Nephron (organoid): Measurements from ENCODE around the gene ARMH3.
"Not testable (repeated sequence)": the region's sequence is repeated elsewhere in the genome, so short reads cannot be mapped to it uniquely, and the experiment has no call there.

Source experiments
- H3K27ac Mint-ChIP-seq, 3 experiments: 2 replicates each; pipeline ENCODE4 v1.8.0; 2020; ENCODE audit warnings: mixed read lengths in 3 of 3, mild to moderate bottlenecking in 2 of 3, moderate library complexity in 1 of 3
- H3K27me3 Mint-ChIP-seq: 2 replicates; pipeline ENCODE4 v1.8.0; 2021; ENCODE audit warnings: low read depth, mild to moderate bottlenecking, moderate library complexity, mixed read lengths
- H3K36me3 Mint-ChIP-seq: 2 replicates; pipeline ENCODE4 v1.8.0; 2020; ENCODE audit warnings: low read depth, mixed read lengths
- H3K4me1 Mint-ChIP-seq: 2 replicates; pipeline ENCODE4 v1.8.0; 2020; ENCODE audit warnings: mixed read lengths
- H3K4me3 Mint-ChIP-seq, 3 experiments: 2 replicates each; pipeline ENCODE4 v1.8.0; 2020; ENCODE audit warnings: mild to moderate bottlenecking in 3 of 3, mixed read lengths in 3 of 3, moderate library complexity in 2 of 3
- H3K9me3 Mint-ChIP-seq: 2 replicates; pipeline ENCODE4 v1.8.0; 2020; ENCODE audit warnings: mixed read lengths
- CTCF ChIP-seq, 3 experiments: fragments of 200-600 bp; sonication (generic); IDR thresholded peaks; one replicate each; pipeline ENCODE4 v1.5.0; 2021; ENCODE audit warnings: antibody characterized with exemption in 3 of 3; ENCODE audit not compliant: unreplicated experiment in 3 of 3

ARMH3 gene

DNA sequence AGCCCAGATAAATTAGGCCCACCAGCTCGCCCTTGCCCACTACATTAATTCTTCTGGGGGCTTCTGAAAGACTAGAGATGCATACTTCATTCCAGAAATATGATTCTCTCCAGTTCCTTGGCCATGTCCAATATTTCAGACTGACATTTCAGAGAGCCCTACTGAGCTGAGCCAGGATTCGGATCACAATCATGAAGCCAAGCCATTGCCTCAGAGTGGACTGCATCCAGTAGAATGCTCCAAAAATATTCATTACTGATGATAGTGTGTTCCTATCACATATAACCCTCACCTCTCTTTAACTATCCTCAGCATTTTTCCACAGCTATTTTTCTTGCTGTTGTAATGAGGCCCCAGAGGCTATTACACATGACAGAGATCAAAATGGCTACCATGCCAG is 38.7 kb downstream of the ARMH3 start:
- no peaks in the 10 kb centered on the region for H3K4me1 Mint-ChIP-seq

GRCh38 chr10:102016416-102016815 is 39.6 kb downstream of the ARMH3 start:
- Mint-ChIP-seq H3K27me3 (no peaks in the 10 kb centered on the region), H3K4me3 (no peak overlapping the region), H3K4me1 (no peaks in the 10 kb centered on the region), H3K9me3 (no peaks in the 10 kb centered on the region), H3K36me3 (peaks cover 33% of the 10 kb centered on the region), H3K27ac (no peak overlapping the region)
- no peak for TF ChIP-seq CTCF (IDR thresholded peaks at IDR 0.05; ENCODE audit: unreplicated experiment in 3 of 3)

More for the DNA sequence above, 38.7 kb downstream of the ARMH3 start:
- Mint-ChIP-seq H3K9me3 (peaks cover 2% of the 10 kb centered on the region), H3K4me3 (no peak overlapping the region), H3K27ac (no peak overlapping the region), H3K27me3 (no peaks in the 10 kb centered on the region), H3K36me3 (peaks cover 41% of the 10 kb centered on the region)
- no peak for TF ChIP-seq CTCF (IDR thresholded peaks at IDR 0.05; ENCODE audit: unreplicated experiment in 3 of 3)

DNA sequence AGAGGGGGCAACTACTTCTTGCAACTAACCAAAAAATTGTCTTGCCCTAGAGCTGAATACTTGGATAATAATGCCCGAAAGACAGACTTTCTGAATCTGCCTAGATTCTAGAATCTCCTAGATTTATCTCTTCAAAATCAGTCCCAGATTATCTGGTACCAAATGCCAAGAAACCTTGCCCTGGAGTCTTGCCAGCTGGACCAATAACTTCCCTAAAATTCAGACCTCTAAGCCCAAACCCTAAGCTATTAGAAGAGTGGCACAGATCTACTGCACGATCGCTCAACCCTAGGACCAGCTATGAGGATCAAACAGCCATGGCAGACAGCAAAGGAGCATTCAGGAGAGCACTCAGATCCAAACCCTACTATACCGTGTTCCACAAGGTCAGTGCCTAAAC is 45.0 kb downstream of the ARMH3 start:
- H3K27ac Mint-ChIP-seq = no peak overlapping the region
- H3K9me3 Mint-ChIP-seq = no peaks in the 10 kb centered on the region
- H3K27me3 Mint-ChIP-seq = no peaks in the 10 kb centered on the region
- peaks cover 23% of the 10 kb centered on the region for H3K36me3 Mint-ChIP-seq
- TF ChIP-seq CTCF (IDR thresholded peaks at IDR 0.05; ENCODE audit: unreplicated experiment in 3 of 3) = no peak
- no peak overlapping the region for H3K4me3 Mint-ChIP-seq
- peaks cover 7% of the 10 kb centered on the region for H3K4me1 Mint-ChIP-seq

GRCh38 chr10:102009801-102010425 is 46.1 kb downstream of the ARMH3 start:
- Mint-ChIP-seq H3K27ac (peak overlapping the region in 1 of 3 experiments; percentile 20), H3K36me3 (peaks cover 29% of the 10 kb centered on the region), H3K4me3 (no peak overlapping the region), H3K27me3 (no peaks in the 10 kb centered on the region), H3K9me3 (no peaks in the 10 kb centered on the region), H3K4me1 (peaks cover 13% of the 10 kb centered on the region)
- peak; percentile 85 to 94 (median 86) for TF ChIP-seq CTCF (IDR thresholded peaks at IDR 0.05; ENCODE audit: unreplicated experiment in 3 of 3)

DNA sequence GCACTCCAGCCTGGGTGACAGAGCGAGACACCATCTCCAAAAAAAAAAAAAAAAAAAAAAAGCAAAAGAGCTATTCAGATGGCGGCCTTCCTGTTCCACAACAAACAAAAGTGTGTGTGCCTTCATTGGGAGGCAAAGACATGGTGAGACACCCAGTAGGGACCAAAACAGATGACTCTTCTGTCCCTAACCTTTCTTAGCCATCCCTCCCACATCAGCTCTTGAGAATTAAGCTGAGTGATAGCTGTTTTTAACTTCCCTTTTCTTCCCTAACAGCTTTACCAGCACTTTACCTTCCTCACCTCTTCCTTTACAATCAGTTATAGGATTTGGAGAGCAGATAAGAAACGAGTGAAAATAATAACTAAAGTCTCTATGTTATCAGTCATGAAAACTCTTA is 48.2 kb downstream of the ARMH3 start:
- Mint-ChIP-seq H3K27ac (no peak overlapping the region), H3K4me1 (peaks cover 18% of the 10 kb centered on the region), H3K4me3 (no peak overlapping the region), H3K27me3 (no peaks in the 10 kb centered on the region), H3K36me3 (peaks cover 34% of the 10 kb centered on the region), H3K9me3 (no peaks in the 10 kb centered on the region)
- TF ChIP-seq CTCF (IDR thresholded peaks at IDR 0.05; ENCODE audit: unreplicated experiment in 3 of 3) = no peak

GRCh38 chr10:102007031-102007430 is 48.9 kb downstream of the ARMH3 start:
- H3K9me3 Mint-ChIP-seq, H3K4me3 Mint-ChIP-seq, H3K27ac Mint-ChIP-seq, H3K27me3 Mint-ChIP-seq: not testable (repeated sequence)
- H3K4me1 Mint-ChIP-seq = peaks cover 18% of the 10 kb centered on the region
- H3K36me3 Mint-ChIP-seq = peaks cover 38% of the 10 kb centered on the region
